Lung (tissue), 12 donors: ENCODE results near the gene SLC28A1. TPM values are rescaled to one million over a fixed set of nuclear protein-coding genes. Genes with fewer than 3 reads are reported as not detected.

ENCODE experiments used
- ATAC-seq: fragments of 200-7000 bp; cut with Tn5 transposase; one replicate; pipeline ENCODE4 v1.9.1; 2020; ENCODE audit warnings: moderate number of reproducible peaks; ENCODE audit not compliant: insufficient read depth, low FRiP score
- DNase-seq, 3 donors: peaks; one replicate each; pipeline ENCODE4 v3.0.0-alpha.2; 2013 to 2017
- H3K27ac ChIP-seq, 2 donors: one replicate each; pipeline ENCODE4 v1.5.1; 2013; ENCODE audit warnings: mild to moderate bottlenecking in 2 of 2, moderate library complexity in 2 of 2, control low read depth in 1 of 2, inconsistent platforms in 1 of 2, low read depth in 1 of 2, low read length in 1 of 2
- H3K27me3 ChIP-seq, 3 donors: one replicate each; pipeline ENCODE4 v1.5.1; 2013; ENCODE audit warnings: low read length in 2 of 3; ENCODE audit not compliant: control insufficient read depth in 3 of 3, insufficient read depth in 3 of 3
- H3K36me3 ChIP-seq, 4 donors: one replicate each; pipeline ENCODE4 v1.5.1; 2013; ENCODE audit warnings: low read length in 4 of 4, mild to moderate bottlenecking in 1 of 4, moderate library complexity in 1 of 4; ENCODE audit not compliant: control insufficient read depth in 4 of 4, insufficient read depth in 4 of 4
- H3K4me1 ChIP-seq, 5 donors: one replicate each; pipeline ENCODE4 v1.5.1; 2013; ENCODE audit warnings: low read length in 5 of 5, mild to moderate bottlenecking in 2 of 5, moderate library complexity in 1 of 5; ENCODE audit not compliant: control insufficient read depth in 5 of 5, insufficient read depth in 5 of 5
- H3K4me3 ChIP-seq: one replicate; pipeline ENCODE4 v1.5.1; 2013; ENCODE audit warnings: mild to moderate bottlenecking, control low read depth, moderate library complexity
- H3K9ac ChIP-seq, 2 donors: one replicate each; pipeline ENCODE4 v1.5.1; 2013; ENCODE audit warnings: low read length in 2 of 2, control low read depth in 1 of 2; ENCODE audit not compliant: insufficient read depth in 1 of 2
- H3K9me3 ChIP-seq, 4 donors: one replicate each; pipeline ENCODE4 v1.5.1; 2013; ENCODE audit warnings: low read length in 3 of 4, mild to moderate bottlenecking in 1 of 4, moderate library complexity in 1 of 4; ENCODE audit not compliant: control insufficient read depth in 4 of 4, insufficient read depth in 3 of 4
- WGBS, 2 donors: extraction: QIAGEN DNeasy Blood & Tissue Kit; methylation state at CpG; one replicate each; pipeline ENCODE4 v1.1.7; 2013; 5-methylcytosine and 5-hydroxymethylcytosine counted together
- polyA plus RNA-seq, 2 donors: library from polyadenylated mRNA; stranded (reverse); fragments of 200-250 nt; gene quantifications; one replicate each; pipeline ENCODE4 v1.2.1, GENCODE V29; 2013
- total RNA-seq, 2 donors: library from RNA; depleted of rRNA in 1 of 2; stranded (reverse); fragments of >200 nt in 1 of 2; gene quantifications; one replicate each; pipeline ENCODE4 v1.2.1, GENCODE V29; 2014 to 2021
- TF ChIP-seq, protein P1 (sequence below): IDR thresholded peaks from 2 replicates; pipeline ENCODE4 v1.5.1; 2012; ENCODE audit warnings: mild to moderate bottlenecking; ENCODE audit errors: control extremely low read depth, extremely low read depth
- donor health status: control.
- donor health status: control.
- donor health status: Bipolar disorder and iron deficiency.
- donor health status: healthy.
- donor health status: DM: yes; HTN: yes; CAD: no.

SLC28A1 gene
- total and polyA plus RNA-seq, 4 donors, result 0.06 TPM; not detected in 3

DNA sequence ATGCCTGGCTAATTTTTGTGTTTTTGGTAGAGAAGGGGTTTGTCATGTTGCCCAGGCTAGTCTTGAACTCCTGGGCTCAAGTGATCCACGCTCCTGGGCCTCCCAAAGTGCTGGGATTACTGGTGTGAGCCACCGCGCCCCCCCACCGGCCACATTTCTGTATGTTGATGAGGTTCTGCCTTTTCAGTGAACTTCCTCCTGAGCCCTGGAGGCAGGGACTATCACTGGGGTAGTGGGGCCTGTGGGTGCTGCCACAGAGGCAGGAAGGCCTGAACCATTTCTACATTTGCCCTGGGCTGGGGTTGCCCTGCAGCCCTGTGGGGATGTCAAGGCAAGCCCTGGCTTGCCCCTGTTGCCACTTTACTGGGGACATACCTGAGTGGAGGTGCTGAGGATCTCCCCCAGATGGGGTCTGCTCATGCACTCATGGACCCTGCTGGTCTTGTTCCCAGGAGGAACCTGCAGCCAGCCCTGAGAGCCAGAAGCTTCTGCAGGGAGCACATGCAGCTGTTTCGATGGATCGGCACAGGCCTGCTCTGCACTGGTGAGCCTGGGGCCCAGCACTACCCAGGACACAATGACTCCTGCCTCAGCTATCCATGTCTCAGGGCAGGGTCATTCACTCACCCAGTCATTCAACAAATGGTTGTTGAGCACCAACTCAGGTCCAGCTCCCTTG lies 5.7 kb downstream of the SLC28A1 start:
- H3K27ac ChIP-seq, result no peak overlapping the region
- H3K36me3 ChIP-seq, result no peaks in the 10 kb centered on the region
- ATAC-seq, result no peak
- no peaks in the 10 kb centered on the region for H3K4me1 ChIP-seq
- no peak for DNase-seq
- no peak overlapping the region for H3K9ac ChIP-seq
- no peak overlapping the region for H3K4me3 ChIP-seq
- TF ChIP-seq, protein P1, sequence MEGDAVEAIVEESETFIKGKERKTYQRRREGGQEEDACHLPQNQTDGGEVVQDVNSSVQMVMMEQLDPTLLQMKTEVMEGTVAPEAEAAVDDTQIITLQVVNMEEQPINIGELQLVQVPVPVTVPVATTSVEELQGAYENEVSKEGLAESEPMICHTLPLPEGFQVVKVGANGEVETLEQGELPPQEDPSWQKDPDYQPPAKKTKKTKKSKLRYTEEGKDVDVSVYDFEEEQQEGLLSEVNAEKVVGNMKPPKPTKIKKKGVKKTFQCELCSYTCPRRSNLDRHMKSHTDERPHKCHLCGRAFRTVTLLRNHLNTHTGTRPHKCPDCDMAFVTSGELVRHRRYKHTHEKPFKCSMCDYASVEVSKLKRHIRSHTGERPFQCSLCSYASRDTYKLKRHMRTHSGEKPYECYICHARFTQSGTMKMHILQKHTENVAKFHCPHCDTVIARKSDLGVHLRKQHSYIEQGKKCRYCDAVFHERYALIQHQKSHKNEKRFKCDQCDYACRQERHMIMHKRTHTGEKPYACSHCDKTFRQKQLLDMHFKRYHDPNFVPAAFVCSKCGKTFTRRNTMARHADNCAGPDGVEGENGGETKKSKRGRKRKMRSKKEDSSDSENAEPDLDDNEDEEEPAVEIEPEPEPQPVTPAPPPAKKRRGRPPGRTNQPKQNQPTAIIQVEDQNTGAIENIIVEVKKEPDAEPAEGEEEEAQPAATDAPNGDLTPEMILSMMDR, result no peak
- H3K9me3 ChIP-seq, result no peaks in the 10 kb centered on the region
- 90 to 95% methylated on average over 6 of the region's 6 CpGs for WGBS, 2 donors
- H3K27me3 ChIP-seq, result no peaks in the 10 kb centered on the region

DNA sequence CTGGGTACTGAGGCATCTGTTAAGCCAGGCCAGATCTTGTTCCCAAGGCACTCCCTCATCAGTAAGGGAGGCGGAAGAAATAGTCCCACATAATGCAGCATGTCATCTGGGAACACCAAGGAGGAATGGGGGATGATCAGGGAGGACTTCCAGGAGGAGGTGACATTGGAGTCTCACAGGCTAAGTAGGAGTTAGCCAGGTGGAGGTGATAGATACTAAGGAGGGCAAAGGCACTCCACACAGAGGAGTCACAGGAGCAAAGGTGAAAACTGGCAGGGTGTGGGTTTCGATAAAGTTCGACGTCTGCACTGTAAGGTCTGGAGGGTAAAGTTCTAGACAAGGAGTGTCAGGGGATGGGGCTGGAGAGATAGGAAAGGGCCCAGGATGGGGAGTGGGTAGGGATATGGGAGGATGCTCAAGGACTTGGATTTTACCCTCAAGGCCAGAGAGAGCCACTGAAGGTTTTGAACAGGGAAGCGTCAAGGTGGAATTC lies 6.3 kb downstream of the SLC28A1 start:
- no peak overlapping the region for H3K27ac ChIP-seq
- no peak overlapping the region for H3K4me3 ChIP-seq
- no peaks in the 10 kb centered on the region for H3K4me1 ChIP-seq
- TF ChIP-seq, protein P1, result no peak
- H3K9ac ChIP-seq, result no peak overlapping the region
- H3K9me3 ChIP-seq, result no peaks in the 10 kb centered on the region
- ATAC-seq (no peak), DNase-seq (no peak)
- no peaks in the 10 kb centered on the region for H3K27me3 ChIP-seq
- 95% methylated on average over 5 of the region's 5 CpGs for WGBS, 2 donors
- no peaks in the 10 kb centered on the region for H3K36me3 ChIP-seq

DNA sequence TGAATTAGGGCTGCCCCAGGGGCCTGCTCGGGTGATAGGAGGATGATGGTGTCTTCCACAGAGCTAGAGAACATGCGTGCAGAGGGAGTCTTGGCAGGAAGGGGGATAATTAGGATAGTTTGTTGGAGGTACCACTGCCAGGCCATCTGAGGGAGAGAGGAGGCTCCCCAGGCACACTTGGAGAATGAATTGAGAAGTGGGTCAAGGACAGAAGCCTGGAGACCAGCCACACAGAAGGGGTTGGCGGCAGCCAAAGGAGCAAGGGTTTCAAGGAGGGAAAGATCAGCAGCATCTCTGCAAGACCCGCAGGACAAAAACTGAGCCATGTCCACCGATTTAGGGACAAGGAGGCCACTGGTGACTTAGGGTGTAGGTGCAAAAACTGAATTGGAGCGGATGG lies 6.9 kb downstream of the SLC28A1 start:
- no peaks in the 10 kb centered on the region for H3K36me3 ChIP-seq
- TF ChIP-seq, protein P1, result no peak
- no peak overlapping the region for H3K4me3 ChIP-seq
- no peak for ATAC-seq
- no peak overlapping the region for H3K27ac ChIP-seq
- H3K27me3 ChIP-seq, result no peaks in the 10 kb centered on the region
- no peak for DNase-seq
- H3K9ac ChIP-seq, result no peak overlapping the region
- WGBS, 2 donors, result 87 to 94% methylated on average over 6 of the region's 6 CpGs
- no peaks in the 10 kb centered on the region for H3K4me1 ChIP-seq
- H3K9me3 ChIP-seq, result no peaks in the 10 kb centered on the region

DNA sequence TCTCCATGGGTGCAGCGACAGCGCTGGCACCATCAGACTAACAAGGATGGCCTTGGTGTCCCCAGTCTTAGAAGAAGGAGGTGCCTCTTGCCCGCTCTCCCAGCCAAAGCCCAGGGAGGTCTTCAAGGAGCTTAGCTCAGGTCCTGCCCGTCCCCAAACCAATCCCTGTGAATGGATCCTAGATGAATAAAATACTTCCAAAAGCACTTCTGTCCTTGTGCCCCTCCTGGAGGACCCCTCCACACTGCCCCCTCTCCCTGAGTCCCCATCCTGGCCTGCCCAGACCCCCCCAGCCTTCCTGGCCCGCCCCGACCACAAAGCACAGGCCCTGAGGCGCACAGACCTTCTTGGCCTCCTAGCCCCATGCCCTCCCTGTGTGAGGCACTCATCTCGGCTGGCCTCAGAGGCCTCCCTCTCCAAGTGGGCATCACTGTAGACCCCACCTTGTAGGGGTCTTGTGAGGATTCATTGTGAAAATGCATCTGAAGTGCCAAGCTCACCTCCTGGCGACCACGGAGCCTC lies 8.4 kb downstream of the SLC28A1 start:
- Histone ChIP-seq H3K4me1 (no peaks in the 10 kb centered on the region), H3K27me3 (no peaks in the 10 kb centered on the region), H3K9ac (no peak overlapping the region), H3K36me3 (no peaks in the 10 kb centered on the region), H3K27ac (no peak overlapping the region), H3K4me3 (no peak overlapping the region), H3K9me3 (no peaks in the 10 kb centered on the region)
- WGBS, 2 donors, result 87 to 91% methylated on average over 10 of the region's 10 CpGs
- DNase-seq (no peak), ATAC-seq (no peak)
- TF ChIP-seq, protein P1, result no peak
